ENCODE results near the gene MITF. TPM values are rescaled to one million over a fixed set of nuclear protein-coding genes. Genes with fewer than 3 reads are reported as not detected.
A peak's percentile ranks its signal among the peaks of the same experiment; 100 is the strongest.

MITF gene
- total RNA-seq, 2 donors from 2014 or later = 0.23 TPM; not detected in 1

DNA sequence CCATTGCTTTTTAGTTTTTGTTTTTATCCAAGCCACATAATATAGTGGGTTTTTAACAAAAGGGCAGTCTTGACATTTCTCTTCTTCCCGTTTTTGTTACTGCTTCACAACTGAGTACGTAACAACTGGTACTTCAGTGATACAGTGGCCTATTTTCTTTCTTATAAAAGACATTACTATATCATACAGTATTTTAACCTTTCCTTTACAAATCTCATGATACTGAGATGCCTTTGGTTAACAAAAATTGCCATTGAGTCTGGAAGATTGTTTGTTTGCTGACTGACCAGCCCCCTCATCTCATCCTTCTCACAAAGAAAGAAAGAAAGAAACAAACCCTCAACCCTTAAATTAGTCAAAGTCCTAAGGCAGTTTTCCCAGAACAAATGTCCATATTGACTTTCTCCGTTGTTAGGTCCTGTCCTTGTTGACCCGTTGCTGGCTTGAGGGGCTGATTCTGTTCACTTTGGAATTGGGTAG lies 183.3 kb downstream of the MITF start:
- no peak overlapping the region for H3K27ac Mint-ChIP-seq
- H3K9me3 Mint-ChIP-seq = no peaks in the 10 kb centered on the region
- ATAC-seq (no peak), DNase-seq (ENCODE audit: low spot score in 2 of 2) (no peak)
- no peaks in the 10 kb centered on the region for H3K36me3 Mint-ChIP-seq

DNA sequence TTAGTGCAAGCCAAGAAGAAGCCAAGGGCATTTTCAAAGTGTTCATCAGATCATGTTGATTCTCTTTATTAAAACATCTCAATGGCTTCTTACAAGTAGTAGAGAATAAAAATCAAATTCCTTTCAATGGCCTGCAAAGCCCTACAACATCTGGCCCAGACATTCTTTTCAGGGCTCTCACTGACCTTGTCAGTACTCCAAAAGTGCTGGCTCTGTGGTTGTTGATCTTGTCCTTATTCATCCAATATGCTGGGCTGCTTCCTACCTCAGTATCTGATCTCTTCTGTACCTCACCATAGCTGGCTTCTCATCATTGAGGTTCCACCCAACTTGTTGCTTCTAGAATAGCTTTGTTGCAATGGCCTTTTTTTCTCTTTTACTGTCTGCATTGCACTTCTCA lies 186.2 kb downstream of the MITF start:
- H3K9me3 Mint-ChIP-seq = no peaks in the 10 kb centered on the region
- DNase-seq (ENCODE audit: low spot score in 2 of 2) = no peak
- H3K27ac Mint-ChIP-seq = no peak overlapping the region
- no peaks in the 10 kb centered on the region for H3K36me3 Mint-ChIP-seq
- ATAC-seq = no peak

DNA sequence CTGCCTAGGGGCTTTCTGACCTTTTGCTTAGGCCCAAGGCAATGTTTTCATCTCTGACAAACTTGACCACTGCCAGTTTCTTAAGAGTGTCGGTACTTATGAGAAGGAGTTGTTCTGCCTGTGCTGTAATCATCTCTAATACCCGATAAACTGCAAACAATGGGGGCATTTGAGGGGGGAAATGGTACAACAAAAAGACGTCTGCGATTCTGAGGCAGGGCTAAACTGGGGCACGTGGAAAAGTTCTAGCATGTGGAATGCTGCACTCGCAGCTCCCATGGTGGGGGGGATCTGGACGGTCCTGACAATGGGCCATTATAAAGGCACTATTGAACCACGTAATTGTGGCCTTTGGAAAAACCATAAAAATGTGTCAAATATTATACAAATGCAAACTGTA lies 187.1 kb downstream of the MITF start:
- no peak overlapping the region for H3K27ac Mint-ChIP-seq
- no peaks in the 10 kb centered on the region for H3K9me3 Mint-ChIP-seq
- H3K36me3 Mint-ChIP-seq = no peaks in the 10 kb centered on the region
- DNase-seq (ENCODE audit: low spot score in 2 of 2) (no peak), ATAC-seq (no peak)

DNA sequence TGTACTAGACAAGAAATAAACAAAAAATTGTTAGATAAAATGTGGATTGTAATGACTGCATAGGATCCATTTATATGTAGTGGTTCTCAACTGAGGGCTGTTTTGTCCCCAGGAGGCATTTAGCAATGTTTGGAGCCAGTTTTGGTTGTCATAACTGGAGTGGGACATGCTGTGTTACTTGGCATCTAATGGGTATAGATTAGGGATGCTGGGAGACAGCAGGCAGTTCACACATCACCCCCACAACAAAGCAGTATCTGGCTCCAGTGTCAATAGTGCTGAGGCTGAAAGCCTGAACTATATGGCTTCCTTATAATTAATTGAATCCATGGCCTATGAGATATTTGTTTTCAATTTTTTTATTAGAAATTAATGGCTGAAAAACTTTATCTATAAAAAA lies 188.3 kb downstream of the MITF start:
- H3K36me3 Mint-ChIP-seq = no peaks in the 10 kb centered on the region
- H3K9me3 Mint-ChIP-seq = no peaks in the 10 kb centered on the region
- ATAC-seq = no peak

DNA sequence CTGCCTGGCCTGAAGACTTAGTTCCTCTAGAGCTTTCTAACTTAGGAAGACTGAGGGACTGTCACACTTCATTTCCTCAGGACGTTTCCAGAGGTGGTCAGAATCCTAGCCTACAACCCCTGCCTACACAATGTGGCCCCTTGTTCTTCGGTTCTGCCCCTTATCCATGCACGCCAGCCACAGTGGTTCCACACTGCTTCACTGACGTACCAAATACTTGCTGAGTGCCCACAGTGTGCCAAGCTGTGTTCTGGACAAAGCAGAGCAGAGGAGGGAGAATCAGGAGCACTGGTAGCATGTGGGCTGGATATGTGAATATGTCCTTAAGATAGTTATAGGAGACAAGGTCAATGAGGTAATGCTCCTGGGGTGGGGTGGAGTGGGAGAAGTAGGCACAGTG lies 189.8 kb downstream of the MITF start:
- DNase-seq (ENCODE audit: low spot score in 2 of 2) (no peak), ATAC-seq (no peak)
- no peak overlapping the region for H3K27ac Mint-ChIP-seq
- H3K9me3 Mint-ChIP-seq = no peaks in the 10 kb centered on the region
- H3K36me3 Mint-ChIP-seq = no peaks in the 10 kb centered on the region

More for the DNA sequence above, 188.3 kb downstream of the MITF start:
- DNase-seq (ENCODE audit: low spot score in 2 of 2) = no peak
- H3K27ac Mint-ChIP-seq = no peak overlapping the region

DNA sequence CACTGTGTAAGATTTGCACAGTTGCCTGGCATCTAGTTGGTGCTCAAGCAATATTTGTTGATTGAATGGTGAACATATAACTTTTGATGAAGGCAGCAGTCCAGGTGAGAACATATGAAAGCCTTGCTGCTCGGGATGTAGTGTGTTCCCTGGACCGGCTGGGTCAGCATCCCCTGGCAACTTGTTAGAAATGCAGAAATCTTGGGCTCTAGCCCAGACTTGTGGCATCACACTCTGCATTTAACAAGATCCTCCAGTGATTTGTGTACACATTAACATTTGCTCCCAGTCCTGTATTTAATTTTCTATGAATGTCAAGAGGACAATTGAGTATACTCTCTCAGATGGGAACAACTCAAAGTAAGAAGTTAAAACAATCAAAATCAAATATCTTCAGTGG lies 191.3 kb downstream of the MITF start:
- no peaks in the 10 kb centered on the region for H3K36me3 Mint-ChIP-seq
- DNase-seq (ENCODE audit: low spot score in 2 of 2) (no peak), ATAC-seq (no peak)
- no peak overlapping the region for H3K27ac Mint-ChIP-seq
- H3K9me3 Mint-ChIP-seq = no peaks in the 10 kb centered on the region

DNA sequence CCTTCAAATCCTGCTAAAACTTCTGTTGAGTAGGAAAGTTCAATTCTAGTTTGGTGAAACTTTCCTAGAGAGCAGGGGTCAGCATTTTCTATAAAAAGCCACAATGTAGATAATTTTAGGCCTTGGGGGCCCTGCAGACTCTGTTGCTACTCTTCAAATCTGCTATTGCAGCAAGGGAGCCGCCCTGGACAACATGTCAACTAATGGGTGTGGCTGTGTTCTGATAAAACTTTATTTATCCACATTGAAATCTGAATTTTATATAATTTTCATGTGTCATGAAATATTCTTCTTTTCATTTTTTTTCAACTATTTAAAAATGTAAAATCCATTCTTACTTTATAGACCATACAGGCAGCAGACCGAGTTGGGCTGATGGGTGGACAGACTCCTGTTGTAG lies 192.8 kb downstream of the MITF start:
- no peak for ATAC-seq
- no peak for DNase-seq (ENCODE audit: low spot score in 2 of 2)
- Mint-ChIP-seq H3K36me3 (no peaks in the 10 kb centered on the region), H3K27ac (no peak overlapping the region), H3K9me3 (no peaks in the 10 kb centered on the region)

DNA sequence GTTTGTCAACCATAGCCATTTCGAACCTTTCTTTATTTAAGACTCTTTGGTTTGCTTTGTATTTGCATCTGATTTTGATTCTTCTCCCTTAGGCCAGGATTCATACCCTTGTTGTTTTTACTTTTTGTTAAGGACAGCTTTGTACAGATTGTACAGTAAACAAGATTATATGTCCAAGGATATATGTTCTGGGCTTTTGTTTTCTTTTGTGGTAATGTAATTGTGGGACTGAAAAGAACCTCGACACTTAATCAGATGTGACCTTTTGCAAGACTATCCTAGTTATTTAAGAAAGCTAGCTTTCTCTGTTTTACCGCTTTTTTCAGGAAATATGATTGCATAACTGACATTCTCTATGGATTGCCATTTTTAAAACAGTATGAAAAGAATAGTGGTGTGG lies 193.2 kb downstream of the MITF start:
- ATAC-seq (no peak), DNase-seq (ENCODE audit: low spot score in 2 of 2) (no peak)
- H3K9me3 Mint-ChIP-seq = no peaks in the 10 kb centered on the region
- H3K36me3 Mint-ChIP-seq = no peaks in the 10 kb centered on the region
- no peak overlapping the region for H3K27ac Mint-ChIP-seq

DNA sequence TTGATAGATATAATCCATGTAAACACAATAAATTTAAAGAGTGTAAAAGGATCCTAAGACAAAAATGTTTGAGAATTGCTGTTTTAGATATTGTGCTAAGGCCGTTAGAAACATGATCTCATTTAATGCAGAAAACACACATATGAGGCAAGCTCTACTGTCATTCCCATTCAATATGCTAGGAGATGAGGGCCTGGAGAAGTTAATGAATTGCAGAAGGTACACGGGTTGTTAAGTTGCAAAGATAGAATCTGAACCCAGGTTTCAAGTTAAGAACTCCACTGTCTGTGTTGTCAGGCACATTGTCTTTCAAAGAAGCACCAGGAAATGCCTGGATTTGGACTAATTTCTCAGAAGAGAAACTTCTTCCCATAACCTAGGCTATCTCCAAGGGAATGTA lies 195.1 kb downstream of the MITF start:
- Mint-ChIP-seq H3K36me3 (no peaks in the 10 kb centered on the region), H3K27ac (no peak overlapping the region), H3K9me3 (no peaks in the 10 kb centered on the region)
- ATAC-seq (no peak), DNase-seq (ENCODE audit: low spot score in 2 of 2) (no peak)

DNA sequence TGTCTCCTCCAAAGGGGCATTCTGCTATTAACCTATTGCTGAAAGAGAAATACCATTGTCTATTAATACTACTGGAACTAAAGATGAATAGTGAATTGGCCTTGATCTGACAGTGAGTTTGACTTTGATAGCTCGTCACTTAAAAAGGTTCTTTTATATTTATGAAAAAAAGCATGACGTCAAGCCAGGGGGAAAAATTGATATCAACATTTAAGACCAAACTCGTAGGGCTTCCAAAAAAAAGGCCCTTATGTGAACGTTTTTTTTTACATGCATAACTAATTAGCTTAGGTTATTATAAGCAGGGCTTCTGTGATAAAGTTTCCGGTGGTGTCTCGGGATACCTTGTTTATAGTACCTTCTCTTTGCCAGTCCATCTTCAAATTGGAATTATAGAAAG lies 197.0 kb downstream of the MITF start:
- no peaks in the 10 kb centered on the region for H3K9me3 Mint-ChIP-seq
- no peaks in the 10 kb centered on the region for H3K36me3 Mint-ChIP-seq
- DNase-seq (ENCODE audit: low spot score in 2 of 2) (no peak), ATAC-seq (no peak)
- no peak overlapping the region for H3K27ac Mint-ChIP-seq

DNA sequence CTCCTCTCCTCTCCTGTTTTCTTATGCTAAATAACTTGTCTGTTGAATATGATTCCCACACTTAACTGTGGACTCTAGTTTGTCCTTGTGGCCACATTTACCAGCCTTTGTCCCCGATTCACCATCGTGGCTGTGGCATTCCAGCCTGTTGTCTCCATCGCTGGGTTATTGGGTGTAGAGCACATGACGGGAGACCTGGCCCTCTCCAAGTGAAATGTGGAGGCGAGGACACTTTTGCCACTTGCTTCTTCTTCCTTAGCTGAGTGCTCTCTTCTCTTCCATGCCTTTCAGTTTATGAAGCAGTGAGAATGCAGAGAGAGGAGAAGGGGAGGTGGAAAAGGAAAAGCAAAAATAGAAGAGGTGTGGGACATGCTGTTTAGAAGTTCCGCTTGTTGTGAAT lies 198.8 kb downstream of the MITF start:
- Mint-ChIP-seq H3K27ac (no peak overlapping the region), H3K36me3 (no peaks in the 10 kb centered on the region), H3K9me3 (no peaks in the 10 kb centered on the region)
- no peak for DNase-seq (ENCODE audit: low spot score in 2 of 2)
- ATAC-seq = no peak

DNA sequence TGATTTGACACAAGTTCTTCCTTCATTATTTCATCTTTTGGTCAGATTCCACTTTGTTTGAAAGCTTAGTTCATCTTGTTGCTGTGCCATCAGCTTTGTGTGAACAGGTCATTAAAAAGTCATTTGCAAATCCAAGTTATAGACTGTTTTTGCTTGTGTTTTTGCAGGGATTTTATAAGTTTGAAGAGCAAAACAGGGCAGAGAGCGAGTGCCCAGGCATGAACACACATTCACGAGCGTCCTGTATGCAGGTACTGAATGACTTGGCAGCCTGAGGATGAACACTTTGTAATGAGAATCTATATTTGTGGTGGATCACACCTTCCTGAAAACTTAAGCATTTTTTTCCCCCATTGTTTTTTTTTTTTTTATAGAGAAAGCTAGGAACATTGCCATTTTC lies 199.7 kb downstream of the MITF start:
- Mint-ChIP-seq H3K9me3 (no peaks in the 10 kb centered on the region), H3K36me3 (no peaks in the 10 kb centered on the region), H3K27ac (no peak overlapping the region)
- no peak for ATAC-seq
- no peak for DNase-seq (ENCODE audit: low spot score in 2 of 2)

DNA sequence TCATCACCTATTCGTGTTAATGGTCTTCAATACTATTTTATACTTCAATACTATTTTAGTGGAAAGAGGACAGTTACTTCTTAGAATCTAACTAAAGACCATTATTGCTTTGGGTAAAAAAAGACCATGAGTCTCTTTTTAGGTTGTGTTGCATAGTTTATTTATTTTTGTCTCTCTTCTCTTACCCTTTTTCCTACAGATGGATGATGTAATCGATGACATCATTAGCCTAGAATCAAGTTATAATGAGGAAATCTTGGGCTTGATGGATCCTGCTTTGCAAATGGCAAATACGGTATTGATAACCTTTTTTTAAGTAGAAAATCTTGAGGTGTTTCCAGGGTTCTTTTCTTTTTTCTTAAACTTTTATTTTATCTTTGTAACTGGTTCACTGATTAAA lies 201.8 kb downstream of the MITF start:
- H3K27ac Mint-ChIP-seq = no peak overlapping the region
- no peak for DNase-seq (ENCODE audit: low spot score in 2 of 2)

DNA sequence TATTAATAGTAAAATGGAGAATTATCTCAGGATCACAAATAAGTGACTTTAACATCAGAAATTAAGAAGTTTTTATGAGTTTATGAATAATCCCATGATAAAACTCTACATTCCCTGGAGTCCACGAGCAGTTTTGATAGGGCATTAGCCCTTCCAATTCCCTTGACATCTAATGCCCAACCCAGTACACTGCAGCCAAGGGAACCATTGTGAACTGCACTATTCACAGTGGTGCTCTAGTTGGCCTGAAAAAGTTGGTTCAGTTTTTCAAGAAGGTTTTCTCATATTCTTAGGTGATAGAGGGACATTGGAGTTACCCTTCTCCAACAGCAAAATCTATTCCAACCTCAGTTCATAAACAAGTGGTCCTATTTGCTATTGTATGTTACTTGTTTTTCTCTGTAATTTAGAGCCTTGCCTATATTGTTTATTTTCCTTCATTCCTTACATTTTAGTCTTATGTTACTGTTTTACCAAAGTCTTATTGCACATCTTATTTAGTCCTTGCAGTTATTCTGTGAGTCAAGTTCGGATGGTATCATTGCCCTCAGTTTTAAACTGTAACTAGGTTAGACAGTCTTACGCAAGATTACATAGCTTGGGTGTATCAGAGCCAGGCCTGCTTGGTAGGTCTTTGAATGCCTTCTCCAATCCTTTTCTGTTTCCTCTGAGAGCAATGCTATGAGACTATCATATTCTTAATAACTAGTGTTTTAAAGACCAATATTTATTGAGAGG lies 202.3 kb downstream of the MITF start:
- no peak overlapping the region for H3K27ac Mint-ChIP-seq
- ATAC-seq = no peak
- no peaks in the 10 kb centered on the region for H3K36me3 Mint-ChIP-seq
- H3K9me3 Mint-ChIP-seq = no peaks in the 10 kb centered on the region
- DNase-seq (ENCODE audit: low spot score in 2 of 2) = no peak

More for the DNA sequence above, 201.8 kb downstream of the MITF start:
- Mint-ChIP-seq H3K9me3 (no peaks in the 10 kb centered on the region), H3K36me3 (no peaks in the 10 kb centered on the region)
- ATAC-seq = no peak

DNA sequence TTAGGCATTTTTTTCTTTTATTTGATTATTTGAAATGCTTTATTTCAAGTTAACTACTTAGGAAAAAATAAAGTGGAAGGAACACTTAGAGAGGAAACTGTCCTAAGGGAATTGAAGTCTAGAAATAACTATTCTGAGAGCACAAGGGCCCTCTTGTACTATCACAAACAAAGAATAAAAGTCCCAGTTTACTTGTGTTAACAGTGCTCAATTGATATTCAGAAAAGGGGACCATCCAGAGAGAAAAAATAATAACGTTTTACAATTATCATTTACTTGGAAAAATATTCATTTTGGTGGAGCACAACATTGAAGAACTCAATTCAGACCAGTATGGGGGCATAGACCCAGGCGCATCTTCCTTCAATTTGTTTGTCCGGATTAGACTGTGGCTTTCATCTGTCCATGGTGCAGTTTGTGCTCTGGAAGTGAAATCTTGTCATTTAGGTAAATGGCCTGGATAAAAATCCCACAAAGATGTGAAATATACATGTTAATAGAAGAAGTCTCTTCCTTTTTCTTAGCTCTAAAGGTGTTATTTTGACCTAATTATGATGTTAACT lies 205.7 kb downstream of the MITF start:
- ATAC-seq (no peak), DNase-seq (ENCODE audit: low spot score in 2 of 2) (no peak)
- no peaks in the 10 kb centered on the region for H3K36me3 Mint-ChIP-seq
- no peaks in the 10 kb centered on the region for H3K9me3 Mint-ChIP-seq
- no peak overlapping the region for H3K27ac Mint-ChIP-seq

DNA sequence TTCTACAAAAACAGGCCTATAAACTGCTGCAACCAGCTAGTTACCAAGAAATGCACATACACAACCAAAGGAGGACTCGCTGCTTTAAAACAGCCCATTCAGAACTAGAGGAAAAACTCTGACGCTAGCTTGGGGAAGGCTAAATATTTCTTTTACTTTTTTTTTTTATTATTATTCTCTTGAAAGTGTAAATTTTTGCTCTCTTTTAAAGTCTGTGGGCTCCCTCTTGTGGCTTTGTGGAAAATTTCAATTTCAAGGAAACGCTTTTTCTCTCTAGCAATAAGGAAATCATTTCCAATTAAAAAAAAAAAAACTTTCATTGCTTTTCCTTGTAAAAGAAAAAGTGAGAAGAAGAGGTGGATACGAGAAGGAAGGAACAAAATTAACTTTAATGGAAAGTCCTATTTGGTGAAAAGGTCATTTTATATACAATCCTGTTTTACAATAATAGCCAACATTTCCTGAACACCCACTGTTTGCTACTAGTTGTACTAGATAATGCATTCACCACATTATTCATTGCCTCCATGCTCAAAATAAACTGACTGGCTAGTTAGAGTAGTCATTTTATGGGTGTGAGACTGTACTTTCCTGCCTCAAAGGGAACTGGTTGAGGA lies 209.1 kb downstream of the MITF start:
- ATAC-seq = no peak
- Mint-ChIP-seq H3K9me3 (no peaks in the 10 kb centered on the region), H3K27ac (peak overlapping the region in 1 of 2 donors; percentile 32), H3K36me3 (no peaks in the 10 kb centered on the region)
- DNase-seq (ENCODE audit: low spot score in 2 of 2) = no peak

DNA sequence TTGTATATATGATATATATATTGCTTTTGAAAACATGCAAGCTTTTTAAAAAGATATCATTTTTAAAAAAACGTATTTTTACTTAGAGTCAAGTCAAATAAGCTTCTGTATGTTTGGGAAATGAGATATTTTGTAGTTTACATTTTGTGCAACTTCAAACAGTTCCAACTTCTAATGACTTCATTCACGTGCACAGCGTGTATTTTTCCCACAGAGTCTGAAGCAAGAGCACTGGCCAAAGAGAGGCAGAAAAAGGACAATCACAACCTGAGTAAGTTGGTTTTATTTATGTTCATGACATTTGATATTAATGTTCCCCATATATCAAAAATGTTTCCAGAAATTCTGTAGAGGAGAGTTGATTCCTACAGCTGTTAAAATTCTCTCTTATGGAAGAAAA lies 212.4 kb downstream of the MITF start:
- no peak for ATAC-seq
- H3K9me3 Mint-ChIP-seq = no peaks in the 10 kb centered on the region

DNA sequence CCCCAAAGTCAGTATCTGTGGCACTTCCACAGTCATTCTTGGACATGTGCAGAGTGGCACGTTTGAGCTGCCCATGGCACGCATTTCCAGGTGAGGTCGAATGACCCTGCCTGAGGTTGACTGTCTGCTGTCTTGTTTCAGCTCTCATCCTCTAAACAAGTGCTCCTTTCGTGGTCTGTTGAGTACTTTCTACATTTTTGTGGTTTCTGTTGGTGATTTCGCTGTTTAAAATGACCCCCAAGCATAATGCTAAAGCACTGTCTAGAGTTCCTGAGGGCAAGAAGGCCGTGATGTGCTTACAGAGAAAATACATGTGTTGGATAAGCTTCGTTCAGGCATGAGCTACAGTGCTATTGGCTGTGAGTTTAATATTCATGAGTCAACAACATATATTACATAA lies 220.3 kb downstream of the MITF start:
- H3K36me3 Mint-ChIP-seq = no peaks in the 10 kb centered on the region
- no peak for DNase-seq (ENCODE audit: low spot score in 2 of 2)
- H3K27ac Mint-ChIP-seq = no peak overlapping the region
- no peak for ATAC-seq
- H3K9me3 Mint-ChIP-seq = no peaks in the 10 kb centered on the region

More for the DNA sequence above, 212.4 kb downstream of the MITF start:
- no peak for DNase-seq (ENCODE audit: low spot score in 2 of 2)
- H3K27ac Mint-ChIP-seq = no peak overlapping the region
- H3K36me3 Mint-ChIP-seq = no peaks in the 10 kb centered on the region

All from activated naive CD4-positive, alpha-beta T cell treated with anti-CD3 and anti-CD28 coated beads, Interleukin-2, amount 50 U/mL, for 72 hours (primary cell).